HFF-Myc (cell line): ENCODE results near the gene ATP2A2.

Experiments
- DNase-seq: peaks from one replicate; pipeline ENCODE4 v3.0.0-alpha.2; 2011; ENCODE audit warnings: low read depth; ENCODE audit errors: extremely low read depth
- H3K4me3 ChIP-seq: replicated peaks from 2 replicates; pipeline ENCODE4 v1.5.1; 2011; ENCODE audit warnings: low read depth, mild to moderate bottlenecking, control low read depth, low read length
- CTCF ChIP-seq: IDR thresholded peaks from 2 replicates; pipeline ENCODE4 v1.5.1; 2012; ENCODE audit warnings: mild to moderate bottlenecking, low read depth, low read length, control low read depth; ENCODE audit errors: missing control alignments

Gene ATP2A2

GRCh38 chr12:110382683-110383082 is 101.6 kb downstream of the ATP2A2 start:
- no peak for DNase-seq
- H3K4me3 ChIP-seq, result no peak overlapping the region
- no peak for TF ChIP-seq CTCF
